Endodermal cell (in vitro differentiated cells): ENCODE data around the gene FGF12. TPM values are rescaled to one million over a fixed set of nuclear protein-coding genes. Genes with fewer than 3 reads are reported as not detected.

Experiments used
- DNase-seq: peaks from one replicate; pipeline ENCODE4 v3.0.0-alpha.2; 2017
- H3K27ac ChIP-seq: 2 replicates; pipeline ENCODE4 v1.5.1; 2013; ENCODE audit warnings: mild to moderate bottlenecking, low read depth, low read length, moderate library complexity
- H3K27me3 ChIP-seq: 2 replicates; pipeline ENCODE4 v1.6.1; 2013; ENCODE audit warnings: mild to moderate bottlenecking, low read length, moderate library complexity; ENCODE audit not compliant: insufficient read depth, control insufficient read depth, poor library complexity, severe bottlenecking
- H3K36me3 ChIP-seq: 2 replicates; pipeline ENCODE4 v1.7.0; 2013; ENCODE audit warnings: mild to moderate bottlenecking, low read length, moderate library complexity; ENCODE audit not compliant: control insufficient read depth, insufficient read depth
- H3K4me1 ChIP-seq: one replicate; pipeline ENCODE4 v1.7.0; 2013; ENCODE audit warnings: low read length; ENCODE audit not compliant: control insufficient read depth, insufficient read depth
- H3K4me3 ChIP-seq: 2 replicates; pipeline ENCODE4 v1.5.1; 2013; ENCODE audit warnings: mild to moderate bottlenecking, low read length, moderate library complexity
- H3K9ac ChIP-seq: 2 replicates; pipeline ENCODE4 v1.6.1; 2013; ENCODE audit warnings: mild to moderate bottlenecking, low read length, moderate library complexity; ENCODE audit not compliant: poor library complexity, severe bottlenecking; ENCODE audit errors: extremely low read depth
- H3K9me3 ChIP-seq: 2 replicates; pipeline ENCODE4 v1.6.1; 2013; ENCODE audit warnings: mild to moderate bottlenecking, low read length, moderate library complexity; ENCODE audit not compliant: control insufficient read depth
- H3K27ac Mint-ChIP-seq: 2 replicates; pipeline ENCODE4 v1.8.0; 2020; ENCODE audit warnings: mixed read lengths
- H3K27me3 Mint-ChIP-seq: 2 replicates; pipeline ENCODE4 v1.8.0; 2021; ENCODE audit warnings: mild to moderate bottlenecking, mixed read lengths; ENCODE audit not compliant: insufficient read depth
- H3K36me3 Mint-ChIP-seq: 2 replicates; pipeline ENCODE4 v1.8.0; 2020; ENCODE audit warnings: low read depth, mixed read lengths
- H3K4me1 Mint-ChIP-seq: 2 replicates; pipeline ENCODE4 v1.8.0; 2020; ENCODE audit warnings: mixed read lengths
- H3K4me3 Mint-ChIP-seq: 2 replicates; pipeline ENCODE4 v1.8.0; 2020; ENCODE audit warnings: mild to moderate bottlenecking, moderate library complexity, mixed read lengths
- H3K9me3 Mint-ChIP-seq: 2 replicates; pipeline ENCODE4 v1.8.0; 2020; ENCODE audit warnings: mild to moderate bottlenecking, mixed read lengths
- WGBS, 2 experiments: methylation state at CpG; one replicate each; pipeline versions ENCODE4 v1.1.5 to v1.1.7; 2013; ENCODE audit warnings: missing lambda C conversion rate in 2 of 2, mixed read lengths in 1 of 2; ENCODE audit not compliant: insufficient coverage in 1 of 2, insufficient read length in 1 of 2; 5-methylcytosine and 5-hydroxymethylcytosine counted together
- total RNA-seq, 2 donors: library from RNA; stranded (reverse); fragmentation: NEBNext Ultra II Directional in 1 of 2; extraction: Animal tissue kit (Norgen Biotek cat#: 25700) in 1 of 2; gene quantifications; 2 replicates in 1 of 2; 3 replicates in 1 of 2; pipeline ENCODE4 v1.2.1, GENCODE V29; 2021
- TF ChIP-seq, protein P1 (sequence below): fragments of 200-600 bp; sonication (generic); conservative IDR thresholded peaks from 2 replicates; pipeline ENCODE4 v1.5.0; 2021; ENCODE audit warnings: antibody characterized with exemption, mild to moderate bottlenecking

Gene FGF12
- total RNA-seq, 2 donors from 2014 or later = 22.9 to 25.2 TPM

DNA sequence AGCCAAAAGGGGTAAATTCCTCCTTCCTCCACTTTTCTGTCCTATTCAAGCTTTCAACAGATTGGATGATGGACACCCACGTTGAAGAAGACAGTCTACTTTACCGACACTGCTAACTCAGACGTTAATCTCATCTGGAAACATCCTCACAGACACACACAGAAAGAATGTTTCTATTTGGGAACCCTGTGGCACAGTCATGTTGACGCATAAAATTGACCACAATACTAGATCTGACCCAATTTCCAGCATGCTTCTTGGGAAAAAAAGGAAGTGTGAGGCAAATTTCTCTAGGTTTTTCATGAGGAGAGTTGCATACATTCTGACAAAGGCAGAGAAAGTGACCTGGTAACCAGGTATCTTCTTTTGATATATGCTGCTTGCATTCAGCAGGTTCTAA lies 594.1 kb downstream of the FGF12 start:
- H3K27ac Mint-ChIP-seq = no peak overlapping the region
- Histone ChIP-seq H3K9me3 (peaks cover 15% of the 10 kb centered on the region), H3K36me3 (no peaks in the 10 kb centered on the region), H3K9ac (no peak overlapping the region), H3K27ac (no peak overlapping the region), H3K4me1 (no peaks in the 10 kb centered on the region), H3K27me3 (no peaks in the 10 kb centered on the region), H3K4me3 (no peak overlapping the region)
- 91 to 95% methylated on average over 3 to 4 of the region's 4 CpGs for WGBS, 2 experiments
- peaks cover 11% of the 10 kb centered on the region for H3K36me3 Mint-ChIP-seq
- DNase-seq = no peak
- TF ChIP-seq, protein P1, sequence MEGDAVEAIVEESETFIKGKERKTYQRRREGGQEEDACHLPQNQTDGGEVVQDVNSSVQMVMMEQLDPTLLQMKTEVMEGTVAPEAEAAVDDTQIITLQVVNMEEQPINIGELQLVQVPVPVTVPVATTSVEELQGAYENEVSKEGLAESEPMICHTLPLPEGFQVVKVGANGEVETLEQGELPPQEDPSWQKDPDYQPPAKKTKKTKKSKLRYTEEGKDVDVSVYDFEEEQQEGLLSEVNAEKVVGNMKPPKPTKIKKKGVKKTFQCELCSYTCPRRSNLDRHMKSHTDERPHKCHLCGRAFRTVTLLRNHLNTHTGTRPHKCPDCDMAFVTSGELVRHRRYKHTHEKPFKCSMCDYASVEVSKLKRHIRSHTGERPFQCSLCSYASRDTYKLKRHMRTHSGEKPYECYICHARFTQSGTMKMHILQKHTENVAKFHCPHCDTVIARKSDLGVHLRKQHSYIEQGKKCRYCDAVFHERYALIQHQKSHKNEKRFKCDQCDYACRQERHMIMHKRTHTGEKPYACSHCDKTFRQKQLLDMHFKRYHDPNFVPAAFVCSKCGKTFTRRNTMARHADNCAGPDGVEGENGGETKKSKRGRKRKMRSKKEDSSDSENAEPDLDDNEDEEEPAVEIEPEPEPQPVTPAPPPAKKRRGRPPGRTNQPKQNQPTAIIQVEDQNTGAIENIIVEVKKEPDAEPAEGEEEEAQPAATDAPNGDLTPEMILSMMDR = no peak
- peaks cover 5% of the 10 kb centered on the region for H3K4me1 Mint-ChIP-seq
- no peak overlapping the region for H3K4me3 Mint-ChIP-seq
- H3K27me3 Mint-ChIP-seq = no peaks in the 10 kb centered on the region
- H3K9me3 Mint-ChIP-seq = peaks cover 14% of the 10 kb centered on the region

DNA sequence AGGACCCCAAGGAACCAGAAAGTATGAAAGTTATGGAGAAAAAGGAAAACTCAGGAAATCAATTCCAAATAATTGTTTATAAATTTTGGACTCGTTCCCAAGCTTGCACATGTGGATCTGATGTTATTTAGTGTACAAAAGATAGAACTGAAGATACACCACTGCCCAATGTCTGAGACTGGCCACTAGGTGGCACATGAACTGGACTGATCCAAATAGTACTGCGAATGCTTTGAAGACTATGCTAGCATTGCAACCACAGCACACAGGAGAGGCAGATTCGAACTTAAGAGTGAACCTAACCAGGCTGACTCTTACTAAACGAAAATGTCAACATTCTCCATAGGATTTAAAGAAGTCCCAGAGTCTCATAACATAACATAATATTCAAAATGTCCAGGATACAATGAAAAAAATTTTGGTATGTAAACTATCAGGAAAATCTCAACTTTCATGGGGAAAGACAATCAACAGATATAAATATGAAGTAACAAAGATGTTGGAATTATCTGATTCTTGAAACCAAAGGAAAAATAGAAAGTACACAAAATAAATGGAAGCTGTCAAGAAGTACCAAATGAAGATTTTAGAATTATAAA lies 596.7 kb downstream of the FGF12 start:
- peaks cover 5% of the 10 kb centered on the region for H3K4me1 Mint-ChIP-seq
- peaks cover 11% of the 10 kb centered on the region for H3K36me3 Mint-ChIP-seq

DNA sequence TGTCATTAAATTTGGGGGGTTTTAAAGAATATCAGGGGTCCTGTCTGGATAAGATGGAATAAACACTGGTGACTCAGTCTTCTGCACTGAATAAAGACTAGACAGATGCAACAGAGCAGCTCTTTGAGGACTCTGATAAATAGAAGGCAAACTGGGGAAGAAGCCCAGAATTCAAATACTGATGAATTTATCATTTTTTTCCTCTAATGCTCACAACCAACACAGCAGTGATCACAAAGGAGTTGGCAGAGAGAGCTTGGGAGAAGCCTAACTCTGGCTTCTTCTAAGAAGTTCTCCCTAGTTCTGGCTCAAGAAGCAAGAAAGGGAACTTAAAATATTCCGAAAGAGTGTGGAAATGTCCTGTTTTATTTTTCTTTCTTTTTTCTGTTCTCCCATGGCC lies 597.8 kb downstream of the FGF12 start:
- peaks cover 11% of the 10 kb centered on the region for H3K36me3 Mint-ChIP-seq
- no peak overlapping the region for H3K4me3 Mint-ChIP-seq
- Histone ChIP-seq H3K27ac (no peak overlapping the region), H3K4me1 (no peaks in the 10 kb centered on the region), H3K9me3 (peaks cover 15% of the 10 kb centered on the region), H3K9ac (no peak overlapping the region), H3K4me3 (no peak overlapping the region), H3K27me3 (no peaks in the 10 kb centered on the region), H3K36me3 (no peaks in the 10 kb centered on the region)
- no peaks in the 10 kb centered on the region for H3K27me3 Mint-ChIP-seq
- WGBS, 2 experiments = 100% methylated on average over 1 of the region's 1 CpG; no CpG with 5 or more reads in 1 of the 2 experiments
- TF ChIP-seq, protein P1 = no peak
- no peak overlapping the region for H3K27ac Mint-ChIP-seq
- DNase-seq = no peak
- H3K4me1 Mint-ChIP-seq = peaks cover 5% of the 10 kb centered on the region
- peaks cover 14% of the 10 kb centered on the region for H3K9me3 Mint-ChIP-seq

More for the DNA sequence above, 596.7 kb downstream of the FGF12 start:
- Mint-ChIP-seq H3K27me3 (no peaks in the 10 kb centered on the region), H3K27ac (no peak overlapping the region), H3K9me3 (peaks cover 14% of the 10 kb centered on the region), H3K4me3 (no peak overlapping the region)
- H3K27me3 ChIP-seq = no peaks in the 10 kb centered on the region
- no peaks in the 10 kb centered on the region for H3K4me1 ChIP-seq
- peaks cover 15% of the 10 kb centered on the region for H3K9me3 ChIP-seq
- H3K27ac ChIP-seq = no peak overlapping the region
- H3K9ac ChIP-seq = no peak overlapping the region
- peak; percentile 67 for DNase-seq
- TF ChIP-seq, protein P1 = peak; percentile 86
- WGBS, 2 experiments = 54 to 77% methylated on average over 2 to 4 of the region's 4 CpGs
- no peak overlapping the region for H3K4me3 ChIP-seq
- no peaks in the 10 kb centered on the region for H3K36me3 ChIP-seq
